H1 (cell line): ENCODE measurements around the gene CHCHD6. TPM values are rescaled to one million over a fixed set of nuclear protein-coding genes. Genes with fewer than 3 reads are reported as not detected.

Experiments used
- CTCF ChIA-PET: fragments of 300-600 bp; sonication (Branson Sonifier 250); formaldehyde crosslinking; loops from one replicate; lab custom pipeline; 2021; ENCODE audit not compliant: partially characterized antibody; lab: Charles Lee
- POLR2A ChIA-PET: fragments of 300-600 bp; sonication (Branson Sonifier 250); formaldehyde crosslinking; loops from one replicate; lab custom pipeline; 2021; ENCODE audit warnings: inconsistent platforms; ENCODE audit not compliant: partially characterized antibody; lab: Charles Lee
- DNase-seq, 2 experiments: peaks; one replicate each; pipeline versions ENCODE4 v3.0.0 to v3.0.0-alpha.2; 2010 to 2022; ENCODE audit warnings: low spot score in 2 of 2, low read depth in 1 of 2, mixed read lengths in 1 of 2
- FAIRE-seq: peaks from 2 replicates; lab custom pipeline; 2011; peaks lifted over from hg19 to GRCh38; lab: Jason Lieb, UNC
- H2AFZ ChIP-seq: 2 replicates; pipeline ENCODE4 v1.8.1; 2012; ENCODE audit warnings: low read length, inconsistent platforms
- H2AK5ac ChIP-seq: 2 replicates; pipeline ENCODE4 v1.6.1; 2013; ENCODE audit warnings: low read depth, low read length
- H2BK120ac ChIP-seq: replicated peaks from 2 replicates; pipeline ENCODE3; 2013; ENCODE audit warnings: low read depth, low read length, inconsistent platforms
- H2BK12ac ChIP-seq: 2 replicates; pipeline ENCODE4 v1.6.1; 2013; ENCODE audit warnings: low read depth, low read length
- H2BK15ac ChIP-seq: 2 replicates; pipeline ENCODE4 v1.6.1; 2013; ENCODE audit warnings: low read length
- H2BK20ac ChIP-seq: 2 replicates; pipeline ENCODE4 v1.6.1; 2013; ENCODE audit warnings: low read length
- H2BK5ac ChIP-seq: 2 replicates; pipeline ENCODE4 v1.6.1; 2013; ENCODE audit warnings: low read depth, low read length
- H3K14ac ChIP-seq: 2 replicates; pipeline ENCODE4 v1.6.1; 2013; ENCODE audit warnings: inconsistent platforms; ENCODE audit not compliant: insufficient read length
- H3K18ac ChIP-seq: 2 replicates; pipeline ENCODE4 v1.6.1; 2013; ENCODE audit warnings: low read length; ENCODE audit errors: extremely low read depth
- H3K23ac ChIP-seq: 2 replicates; pipeline ENCODE4 v1.6.1; 2013; ENCODE audit warnings: inconsistent platforms; ENCODE audit not compliant: insufficient read length
- H3K23me2 ChIP-seq: 2 replicates; pipeline ENCODE4 v1.6.1; 2013; ENCODE audit warnings: low read depth, low read length
- H3K27ac ChIP-seq: 2 replicates; pipeline ENCODE4 v1.6.1; 2011; ENCODE audit warnings: low read depth, low read length, inconsistent platforms
- H3K27me3 ChIP-seq, 4 experiments: replicated peaks in 1 of 4; 1 replicate in 1 of 4; 2 replicates in 3 of 4; pipeline versions ENCODE4 v1.6.1 to v1.8.1; 2011 to 2013; ENCODE audit warnings: low read length in 3 of 4, mild to moderate bottlenecking in 3 of 4, inconsistent platforms in 2 of 4, mixed read lengths in 2 of 4, moderate library complexity in 1 of 4; ENCODE audit not compliant: control insufficient read depth in 3 of 4, insufficient read depth in 3 of 4; ENCODE audit errors: extremely low read depth in 1 of 4
- H3K36me3 ChIP-seq, 4 experiments: 2 replicates each; pipeline versions ENCODE4 v1.6.1 to v1.8.1; 2011 to 2013; ENCODE audit warnings: mild to moderate bottlenecking in 4 of 4, low read length in 3 of 4, moderate library complexity in 2 of 4, control low read depth in 1 of 4, inconsistent platforms in 1 of 4; ENCODE audit not compliant: insufficient read depth in 4 of 4, control insufficient read depth in 2 of 4
- H3K4ac ChIP-seq: replicated peaks from 2 replicates; pipeline ENCODE3; 2013; ENCODE audit warnings: low read length, low read depth, mixed read lengths, inconsistent platforms; ENCODE audit not compliant: insufficient read length
- H3K4me1 ChIP-seq, 4 experiments: replicated peaks in 1 of 4; 1 replicate in 1 of 4; 2 replicates in 3 of 4; pipeline versions ENCODE4 v1.6.1 to v1.8.1; 2011 to 2013; ENCODE audit warnings: low read length in 3 of 4, inconsistent platforms in 2 of 4, mixed read lengths in 1 of 4; ENCODE audit not compliant: insufficient read depth in 4 of 4, control insufficient read depth in 3 of 4
- H3K4me2 ChIP-seq, 2 experiments: 2 replicates each; pipeline versions ENCODE4 v1.6.1 to v1.8.1; 2011 to 2013; ENCODE audit warnings: low read depth in 2 of 2, low read length in 2 of 2, control low read depth in 1 of 2, inconsistent platforms in 1 of 2, mild to moderate bottlenecking in 1 of 2; ENCODE audit not compliant: insufficient read depth in 1 of 2
- H3K4me3 ChIP-seq, 4 experiments: fragments of 200-600, 300-600 bp in 1 of 4; sonication (generic), shearing (Covaris generic), sonication (Bioruptor Twin) in 1 of 4; 2 replicates each; pipeline versions ENCODE4 v1.5.1 to v1.8.1; 2011 to 2016; ENCODE audit warnings: low read length in 4 of 4, low read depth in 3 of 4, control low read depth in 2 of 4, inconsistent platforms in 2 of 4, mild to moderate bottlenecking in 2 of 4, mixed read lengths in 1 of 4, moderate library complexity in 1 of 4; ENCODE audit not compliant: insufficient read depth in 2 of 4; ENCODE audit errors: extremely low read depth in 1 of 4
- H3K56ac ChIP-seq: replicated peaks from 2 replicates; pipeline ENCODE3; 2013; ENCODE audit warnings: low read depth, mild to moderate bottlenecking, mixed read lengths, low read length, inconsistent platforms; ENCODE audit not compliant: insufficient read length
- H3K79me1 ChIP-seq: 2 replicates; pipeline ENCODE4 v1.6.1; 2013; ENCODE audit warnings: low read depth, low read length, control low read depth
- H3K79me2 ChIP-seq, 2 experiments: 2 replicates each; pipeline versions ENCODE4 v1.6.1 to v1.8.1; 2012 to 2013; ENCODE audit warnings: low read length in 2 of 2, mild to moderate bottlenecking in 2 of 2, inconsistent platforms in 1 of 2; ENCODE audit not compliant: insufficient read depth in 2 of 2, control insufficient read depth in 1 of 2
- H3K9ac ChIP-seq, 4 experiments: replicated peaks in 1 of 4; 1 replicate in 1 of 4; 2 replicates in 3 of 4; pipeline versions ENCODE4 v1.6.1 to v1.8.1; 2011 to 2013; ENCODE audit warnings: low read depth in 3 of 4, low read length in 3 of 4, control low read depth in 2 of 4, mild to moderate bottlenecking in 2 of 4, moderate library complexity in 2 of 4, inconsistent platforms in 1 of 4; ENCODE audit errors: extremely low read depth in 1 of 4
- H3K9me3 ChIP-seq, 2 experiments: 2 replicates each; pipeline versions ENCODE4 v1.6.1 to v1.8.1; 2012 to 2013; ENCODE audit warnings: mild to moderate bottlenecking in 2 of 2, moderate library complexity in 2 of 2, control low read depth in 1 of 2, inconsistent platforms in 1 of 2, low read depth in 1 of 2, low read length in 1 of 2, mixed read lengths in 1 of 2; ENCODE audit not compliant: insufficient read depth in 2 of 2
- H4K20me1 ChIP-seq, 2 experiments: replicated peaks in 1 of 2; 2 replicates each; pipeline versions ENCODE3 to v1.8.1; 2011 to 2013; ENCODE audit warnings: inconsistent platforms in 2 of 2, low read length in 2 of 2, mild to moderate bottlenecking in 1 of 2; ENCODE audit not compliant: insufficient read depth in 2 of 2, control insufficient read depth in 1 of 2
- H4K5ac ChIP-seq: 2 replicates; pipeline ENCODE4 v1.6.1; 2013; ENCODE audit warnings: low read length, low read depth, mixed read lengths, inconsistent platforms; ENCODE audit not compliant: insufficient read length
- H4K8ac ChIP-seq: 2 replicates; pipeline ENCODE4 v1.8.0; 2013; ENCODE audit warnings: mild to moderate bottlenecking, moderate library complexity, low read length, inconsistent platforms; ENCODE audit not compliant: insufficient read depth; ENCODE audit errors: extremely low read depth
- H4K91ac ChIP-seq: replicated peaks from 2 replicates; pipeline ENCODE3; 2013; ENCODE audit warnings: low read length, mixed read lengths, inconsistent platforms; ENCODE audit not compliant: insufficient read length
- GABPA ChIP-seq: IDR thresholded peaks from 2 replicates; pipeline ENCODE4 v1.6.1; 2011; ENCODE audit warnings: mild to moderate bottlenecking, low read length, moderate library complexity, borderline replicate concordance; ENCODE audit not compliant: insufficient read depth
- KDM4A ChIP-seq: IDR thresholded peaks from one replicate; pipeline ENCODE4 v1.7.1; 2012; ENCODE audit warnings: low read depth, mild to moderate bottlenecking, moderate library complexity, low read length, inconsistent platforms; ENCODE audit not compliant: severe bottlenecking
- RAD21 ChIP-seq, 2 experiments: IDR thresholded peaks in 1 of 2; conservative IDR thresholded peaks in 1 of 2; 2 replicates each; pipeline ENCODE4 v1.6.1; 2011; ENCODE audit warnings: low read depth in 2 of 2, low read length in 2 of 2, improper control_type of control experiment in 1 of 2, inconsistent platforms in 1 of 2, mild to moderate bottlenecking in 1 of 2, moderate library complexity in 1 of 2
- WGBS, 2 experiments: shearing (Covaris generic) in 1 of 2; methylation state at CpG; one replicate each; pipeline versions ENCODE4 v1.1.6 to v1.1.7; 2013 to 2015; ENCODE audit warnings: low lambda C conversion rate in 2 of 2, mixed read lengths in 2 of 2, inconsistent platforms in 1 of 2, low coverage in 1 of 2, missing lambda C conversion rate in 1 of 2; ENCODE audit not compliant: insufficient replicate concordance in 2 of 2, insufficient coverage in 1 of 2, insufficient read length in 1 of 2; ENCODE audit errors: extremely low coverage in 1 of 2, missing lambda C conversion rate in 1 of 2; 5-methylcytosine and 5-hydroxymethylcytosine counted together
- polyA plus RNA-seq, 7 experiments: library from polyadenylated mRNA; depleted of rRNA in 3 of 7; stranded (reverse) in 5 of 7; unstranded in 2 of 7; fragments of >200 nt in 5 of 7; fragments of 200-250 nt in 2 of 7; gene quantifications; 1 replicate in 5 of 7; 2 replicates in 1 of 7; 4 replicates in 1 of 7; pipeline versions ENCODE4 v1.2.1 to v1.2.3, GENCODE V29; 2011 to 2013; ENCODE audit warnings: missing spikeins in 2 of 7, mixed read lengths in 2 of 7
- total RNA-seq: library from RNA; stranded (reverse); fragmentation: NEBNext Ultra II Directional; extraction: Animal tissue kit (Norgen Biotek cat#: 25700); gene quantifications from 2 replicates; pipeline ENCODE4 v1.2.1, GENCODE V29; 2021
- TF ChIP-seq, protein P1 (sequence below), 3 experiments: IDR thresholded peaks; 1 replicate in 2 of 3; 2 replicates in 1 of 3; pipeline versions ENCODE4 v1.5.1 to v1.6.1; 2011; ENCODE audit warnings: low read length in 3 of 3, mild to moderate bottlenecking in 3 of 3, inconsistent platforms in 2 of 3, low read depth in 1 of 3, moderate library complexity in 1 of 3; ENCODE audit not compliant: insufficient read depth in 1 of 3; ENCODE audit errors: control extremely low read depth in 1 of 3

Gene CHCHD6
- total and polyA plus RNA-seq, 2 of the 8 experiments (the other 6 are each of a cell fraction or from before 2014, with no cell fraction given): 32.4 to 37.6 TPM

DNA sequence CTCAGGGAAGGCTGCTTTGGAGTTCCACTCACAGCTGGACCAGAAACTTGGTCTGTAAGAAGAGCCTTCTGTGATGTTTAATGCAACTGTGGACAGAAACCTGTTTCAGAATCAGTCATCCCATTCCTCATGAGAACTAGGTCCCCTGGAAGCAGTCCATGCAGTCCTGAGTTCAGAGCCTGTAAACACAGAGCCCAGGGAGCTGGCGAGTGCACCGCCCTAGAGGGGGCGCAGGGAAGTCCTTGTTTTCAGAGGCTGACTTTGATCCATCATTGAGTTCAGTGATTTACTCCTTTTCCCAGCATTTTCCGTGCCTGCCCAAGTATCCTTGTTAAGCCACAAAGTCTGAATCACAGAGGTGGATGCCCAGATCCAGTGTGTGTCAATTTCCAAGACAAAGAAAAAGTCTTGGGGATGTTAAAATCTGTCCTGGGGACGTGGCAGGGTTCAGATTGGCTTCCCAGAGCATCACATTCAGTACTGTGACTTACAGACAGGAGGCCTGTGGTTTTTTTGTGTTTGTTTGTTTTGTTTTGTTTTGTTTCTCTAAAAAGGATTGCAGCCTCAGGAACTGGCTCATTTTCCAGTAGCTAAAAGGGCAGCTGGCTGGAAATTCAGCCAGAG is 39.3 kb upstream of the CHCHD6 start:
- no peak overlapping the region for H3K9ac ChIP-seq
- no peak overlapping the region for H2BK12ac ChIP-seq
- H2BK5ac ChIP-seq: no peak overlapping the region
- H4K8ac ChIP-seq: no peak overlapping the region
- H2BK15ac ChIP-seq: 0 out of 2 replicates have a peak overlapping the region, but pooled peaks have one; percentile 36
- H3K18ac ChIP-seq: no peak overlapping the region
- 45% methylated on average over 5 of the region's 5 CpGs; no CpG with 5 or more reads in 1 of the 2 experiments for WGBS, 2 experiments
- POLR2A ChIA-PET: no interaction called here
- peak; percentile 4 to 34; a peak in 1 of 4 replicates for TF ChIP-seq RAD21 (IDR thresholded peaks at IDR 0.05 in 1 of 2, conservative IDR thresholded peaks at IDR 0.05 in 1 of 2; ENCODE audit: low read depth in 2 of 2, low read length in 2 of 2)
- peak; percentile 19; the same call in 1 of the 2 replicates for TF ChIP-seq GABPA
- TF ChIP-seq KDM4A: no peak
- TF ChIP-seq, protein P1, sequence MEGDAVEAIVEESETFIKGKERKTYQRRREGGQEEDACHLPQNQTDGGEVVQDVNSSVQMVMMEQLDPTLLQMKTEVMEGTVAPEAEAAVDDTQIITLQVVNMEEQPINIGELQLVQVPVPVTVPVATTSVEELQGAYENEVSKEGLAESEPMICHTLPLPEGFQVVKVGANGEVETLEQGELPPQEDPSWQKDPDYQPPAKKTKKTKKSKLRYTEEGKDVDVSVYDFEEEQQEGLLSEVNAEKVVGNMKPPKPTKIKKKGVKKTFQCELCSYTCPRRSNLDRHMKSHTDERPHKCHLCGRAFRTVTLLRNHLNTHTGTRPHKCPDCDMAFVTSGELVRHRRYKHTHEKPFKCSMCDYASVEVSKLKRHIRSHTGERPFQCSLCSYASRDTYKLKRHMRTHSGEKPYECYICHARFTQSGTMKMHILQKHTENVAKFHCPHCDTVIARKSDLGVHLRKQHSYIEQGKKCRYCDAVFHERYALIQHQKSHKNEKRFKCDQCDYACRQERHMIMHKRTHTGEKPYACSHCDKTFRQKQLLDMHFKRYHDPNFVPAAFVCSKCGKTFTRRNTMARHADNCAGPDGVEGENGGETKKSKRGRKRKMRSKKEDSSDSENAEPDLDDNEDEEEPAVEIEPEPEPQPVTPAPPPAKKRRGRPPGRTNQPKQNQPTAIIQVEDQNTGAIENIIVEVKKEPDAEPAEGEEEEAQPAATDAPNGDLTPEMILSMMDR (IDR thresholded peaks at IDR 0.05; ENCODE audit: control extremely low read depth in 1 of 3, insufficient read depth in 1 of 3, low read depth in 1 of 3, low read length in 3 of 3): peak; percentile 35 to 48 (median 47)
- no peak overlapping the region for H3K4me3 ChIP-seq
- H2AFZ ChIP-seq: no peak overlapping the region
- H4K20me1 ChIP-seq: peaks cover 0 to 2% of the 10 kb centered on the region in 2 experiments
- H3K4me1 ChIP-seq: no peaks in the 10 kb centered on the region; a peak in 2 of 7 replicates
- no peak overlapping the region for H4K91ac ChIP-seq
- no peak overlapping the region for H3K27ac ChIP-seq
- H3K14ac ChIP-seq: no peak overlapping the region
- no peaks in the 10 kb centered on the region for H3K23me2 ChIP-seq
- no peak overlapping the region for H2BK20ac ChIP-seq
- peaks cover 0 to 2% (median 0%) of the 10 kb centered on the region in 4 experiments; a peak in 2 of 7 replicates for H3K27me3 ChIP-seq
- CTCF ChIA-PET: interaction anchor here (0.7 to 2.1 kb wide), 7 partner anchors 9 to 695 kb away, joined by 3 to 6 read pairs (median 3); no protein-coding TSS in a partner anchor
- H2AK5ac ChIP-seq: no peak overlapping the region
- FAIRE-seq (no peak), DNase-seq (no peak)
- H3K4ac ChIP-seq: no peak overlapping the region
- no peak overlapping the region for H4K5ac ChIP-seq
- no peak overlapping the region for H2BK120ac ChIP-seq
- no peaks in the 10 kb centered on the region for H3K36me3 ChIP-seq
- no peaks in the 10 kb centered on the region for H3K79me1 ChIP-seq
- H3K4me2 ChIP-seq: no peak overlapping the region
- H3K23ac ChIP-seq: no peak overlapping the region
- no peak overlapping the region for H3K56ac ChIP-seq
- H3K79me2 ChIP-seq: no peaks in the 10 kb centered on the region
- H3K9me3 ChIP-seq: no peaks in the 10 kb centered on the region
